ENCODE results near the gene KLK2.

KLK2 gene

DNA sequence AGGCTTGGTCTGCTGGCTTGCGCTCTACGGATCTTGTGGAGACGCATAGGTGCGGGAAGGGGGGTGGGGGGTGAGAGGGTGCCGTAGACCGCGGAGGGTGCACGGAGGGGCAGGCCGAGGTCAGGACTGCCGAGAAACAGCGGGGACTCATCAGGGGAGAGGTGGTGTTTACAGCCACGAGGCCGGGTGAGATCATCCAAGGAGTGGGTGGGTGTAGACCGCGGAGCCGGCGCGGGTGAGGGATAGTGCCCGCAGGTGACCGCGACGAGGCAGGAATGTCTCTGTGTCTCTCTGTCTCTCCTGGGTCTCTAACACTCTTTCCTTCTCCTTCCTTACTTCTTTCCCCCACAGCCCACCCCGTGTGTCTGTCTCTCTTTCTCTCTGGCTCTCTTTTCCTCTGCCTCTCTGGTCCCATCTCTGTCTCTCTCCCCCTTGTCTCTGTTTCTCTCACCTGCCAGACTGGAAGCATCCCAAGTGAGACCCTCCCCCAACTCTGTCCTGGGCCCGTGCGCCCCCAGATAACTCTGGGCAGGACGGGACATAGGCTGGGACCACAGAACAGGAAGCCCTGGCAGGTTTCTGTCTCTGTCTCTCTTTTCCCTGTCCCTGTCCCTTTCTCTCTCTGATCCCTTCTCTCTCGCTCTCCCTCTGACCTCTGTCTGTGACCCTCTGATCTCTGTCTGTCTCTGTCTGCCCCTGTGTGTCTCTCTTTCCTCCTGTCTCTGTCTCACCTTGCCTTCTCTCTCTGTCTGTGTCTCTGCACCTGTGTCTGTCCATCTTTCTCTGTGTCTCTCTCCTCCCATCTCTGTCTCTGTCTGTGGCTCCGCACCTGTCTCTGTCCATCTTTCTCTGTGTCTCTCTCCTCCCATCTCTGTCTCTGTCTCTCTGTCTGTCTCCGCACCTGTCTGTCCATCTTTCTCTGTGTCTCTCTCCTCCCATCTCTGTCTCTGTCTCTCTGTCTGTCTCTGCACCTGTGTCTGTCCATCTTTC is 39.8 kb downstream of the KLK2 start:
- TF ChIP-seq, protein P1, sequence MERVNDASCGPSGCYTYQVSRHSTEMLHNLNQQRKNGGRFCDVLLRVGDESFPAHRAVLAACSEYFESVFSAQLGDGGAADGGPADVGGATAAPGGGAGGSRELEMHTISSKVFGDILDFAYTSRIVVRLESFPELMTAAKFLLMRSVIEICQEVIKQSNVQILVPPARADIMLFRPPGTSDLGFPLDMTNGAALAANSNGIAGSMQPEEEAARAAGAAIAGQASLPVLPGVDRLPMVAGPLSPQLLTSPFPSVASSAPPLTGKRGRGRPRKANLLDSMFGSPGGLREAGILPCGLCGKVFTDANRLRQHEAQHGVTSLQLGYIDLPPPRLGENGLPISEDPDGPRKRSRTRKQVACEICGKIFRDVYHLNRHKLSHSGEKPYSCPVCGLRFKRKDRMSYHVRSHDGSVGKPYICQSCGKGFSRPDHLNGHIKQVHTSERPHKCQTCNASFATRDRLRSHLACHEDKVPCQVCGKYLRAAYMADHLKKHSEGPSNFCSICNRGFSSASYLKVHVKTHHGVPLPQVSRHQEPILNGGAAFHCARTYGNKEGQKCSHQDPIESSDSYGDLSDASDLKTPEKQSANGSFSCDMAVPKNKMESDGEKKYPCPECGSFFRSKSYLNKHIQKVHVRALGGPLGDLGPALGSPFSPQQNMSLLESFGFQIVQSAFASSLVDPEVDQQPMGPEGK (CRISPR knock-in tag; IDR thresholded peaks at IDR 0.05; ENCODE audit: borderline replicate concordance): no peak
- TF ChIP-seq, protein P2, sequence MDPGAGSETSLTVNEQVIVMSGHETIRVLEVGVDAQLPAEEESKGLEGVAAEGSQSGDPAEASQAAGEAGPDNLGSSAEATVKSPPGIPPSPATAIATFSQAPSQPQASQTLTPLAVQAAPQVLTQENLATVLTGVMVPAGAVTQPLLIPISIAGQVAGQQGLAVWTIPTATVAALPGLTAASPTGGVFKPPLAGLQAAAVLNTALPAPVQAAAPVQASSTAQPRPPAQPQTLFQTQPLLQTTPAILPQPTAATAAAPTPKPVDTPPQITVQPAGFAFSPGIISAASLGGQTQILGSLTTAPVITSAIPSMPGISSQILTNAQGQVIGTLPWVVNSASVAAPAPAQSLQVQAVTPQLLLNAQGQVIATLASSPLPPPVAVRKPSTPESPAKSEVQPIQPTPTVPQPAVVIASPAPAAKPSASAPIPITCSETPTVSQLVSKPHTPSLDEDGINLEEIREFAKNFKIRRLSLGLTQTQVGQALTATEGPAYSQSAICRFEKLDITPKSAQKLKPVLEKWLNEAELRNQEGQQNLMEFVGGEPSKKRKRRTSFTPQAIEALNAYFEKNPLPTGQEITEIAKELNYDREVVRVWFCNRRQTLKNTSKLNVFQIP (CRISPR knock-in tag; IDR thresholded peaks at IDR 0.05; ENCODE audit: borderline replicate concordance, low read depth): no peak
- TF ChIP-seq PPARA (CRISPR knock-in tag; IDR thresholded peaks at IDR 0.05; ENCODE audit: borderline replicate concordance): no peak
- TF ChIP-seq CSDC2 (CRISPR knock-in tag; IDR thresholded peaks at IDR 0.05): no peak
- no peak for TF ChIP-seq TCF4 (CRISPR knock-in tag; IDR thresholded peaks at IDR 0.05; ENCODE audit: borderline replicate concordance)
- TF ChIP-seq ZNF565 (CRISPR knock-in tag; conservative IDR thresholded peaks at IDR 0.05; ENCODE audit: low read depth): no peak
- TF ChIP-seq OSR1 (CRISPR knock-in tag; IDR thresholded peaks at IDR 0.05): no peak
- TF ChIP-seq BACH2 (CRISPR knock-in tag; IDR thresholded peaks at IDR 0.05; ENCODE audit: borderline replicate concordance): no peak
- TF ChIP-seq SNAI2 (CRISPR knock-in tag; IDR thresholded peaks at IDR 0.05): no peak
- TF ChIP-seq ZNF8 (CRISPR knock-in tag; IDR thresholded peaks at IDR 0.05): no peak
- no peak for ATAC-seq

DNA sequence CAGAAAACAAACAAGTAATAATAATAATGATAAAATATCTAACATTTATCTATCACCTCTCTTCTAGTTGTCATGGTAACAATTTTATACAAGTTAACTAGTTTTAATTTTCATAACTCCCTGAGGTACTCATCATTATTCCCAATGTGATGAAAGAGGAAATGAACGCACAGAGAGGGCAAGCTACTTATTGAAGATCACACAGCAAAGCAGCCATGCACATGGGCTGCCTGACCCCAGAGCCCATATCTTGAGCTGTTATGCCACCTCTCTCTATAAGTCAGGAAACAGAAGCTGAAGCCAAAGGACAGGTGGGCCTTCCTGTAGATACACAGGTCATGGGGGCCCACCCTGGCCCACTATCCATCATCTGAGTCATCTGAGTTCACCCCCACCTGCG is 42.8 kb downstream of the KLK2 start:
- ATAC-seq: no peak
- TF ChIP-seq TSHZ2 (CRISPR knock-in tag; IDR thresholded peaks at IDR 0.05) (no peak), BACH2 (CRISPR knock-in tag; IDR thresholded peaks at IDR 0.05; ENCODE audit: borderline replicate concordance) (no peak), ARNTL (CRISPR knock-in tag; IDR thresholded peaks at IDR 0.05; ENCODE audit: borderline replicate concordance, low read depth) (no peak), PPARA (CRISPR knock-in tag; IDR thresholded peaks at IDR 0.05; ENCODE audit: borderline replicate concordance) (no peak), CSDC2 (CRISPR knock-in tag; IDR thresholded peaks at IDR 0.05) (no peak), ZNF8 (CRISPR knock-in tag; IDR thresholded peaks at IDR 0.05) (no peak), CSRNP3 (CRISPR knock-in tag; IDR thresholded peaks at IDR 0.05) (no peak), ZC3H10 (CRISPR knock-in tag; IDR thresholded peaks at IDR 0.05) (no peak)

- TF ChIP-seq PPARA (CRISPR knock-in tag; IDR thresholded peaks at IDR 0.05; ENCODE audit: borderline replicate concordance): no peak
- no peak; the same call in 1 of the 3 replicates for ATAC-seq
These were observed 48.4 kb downstream of the KLK2 start for GRCh38 chr19:50921426-50922316.

- ATAC-seq: peak; percentile 100
- no peak for TF ChIP-seq GLIS3 (CRISPR knock-in tag; IDR thresholded peaks at IDR 0.05)
- TF ChIP-seq ZC3H10 (CRISPR knock-in tag; IDR thresholded peaks at IDR 0.05): no peak
- no peak for TF ChIP-seq PPARA (CRISPR knock-in tag; IDR thresholded peaks at IDR 0.05; ENCODE audit: borderline replicate concordance)
- TF ChIP-seq CSDC2 (CRISPR knock-in tag; IDR thresholded peaks at IDR 0.05): no peak
- no peak for TF ChIP-seq ZNF8 (CRISPR knock-in tag; IDR thresholded peaks at IDR 0.05)
- TF ChIP-seq OSR1 (CRISPR knock-in tag; IDR thresholded peaks at IDR 0.05): no peak
- no peak for TF ChIP-seq TSHZ2 (CRISPR knock-in tag; IDR thresholded peaks at IDR 0.05)
- no peak for TF ChIP-seq ARNTL (CRISPR knock-in tag; IDR thresholded peaks at IDR 0.05; ENCODE audit: borderline replicate concordance, low read depth)
- no peak for TF ChIP-seq CSRNP3 (CRISPR knock-in tag; IDR thresholded peaks at IDR 0.05)
- TF ChIP-seq SNAI2 (CRISPR knock-in tag; IDR thresholded peaks at IDR 0.05): no peak
- no peak for TF ChIP-seq ZNF70 (CRISPR knock-in tag; IDR thresholded peaks at IDR 0.05)
These were observed 49.1 kb downstream of the KLK2 start for GRCh38 chr19:50922317-50922853.

Data from SK-N-SH treated with all-trans-retinoic acid at 6 μM for 48 hours (cell line).